IgD-negative memory B cell (primary cell): Measurements from ENCODE around the gene DUSP28. TPM values are rescaled to one million over a fixed set of nuclear protein-coding genes. Genes with fewer than 3 reads are reported as not detected.

Experiments
- H3K27ac Mint-ChIP-seq, 3 donors: one replicate each; pipeline ENCODE4 v1.8.0; 2020 to 2022; ENCODE audit warnings: mild to moderate bottlenecking in 3 of 3, mixed read lengths in 3 of 3, moderate library complexity in 1 of 3
- H3K27me3 Mint-ChIP-seq: one replicate; pipeline ENCODE4 v1.8.0; 2021; ENCODE audit warnings: mixed read lengths
- H3K36me3 Mint-ChIP-seq: one replicate; pipeline ENCODE4 v1.8.0; 2020; ENCODE audit warnings: mild to moderate bottlenecking, mixed read lengths
- H3K4me1 Mint-ChIP-seq, 3 donors: one replicate each; pipeline ENCODE4 v1.8.0; 2020 to 2022; ENCODE audit warnings: mixed read lengths in 3 of 3, mild to moderate bottlenecking in 1 of 3
- H3K4me3 Mint-ChIP-seq, 4 donors: one replicate each; pipeline ENCODE4 v1.8.0; 2020 to 2022; ENCODE audit warnings: mild to moderate bottlenecking in 4 of 4, mixed read lengths in 4 of 4, moderate library complexity in 3 of 4
- H3K9me3 Mint-ChIP-seq, 3 donors: one replicate each; pipeline ENCODE4 v1.8.0; 2020 to 2021; ENCODE audit warnings: mixed read lengths in 3 of 3, mild to moderate bottlenecking in 1 of 3
- polyA plus RNA-seq: library from polyadenylated mRNA; unstranded; fragments of 300-500 nt; fragmentation: Illumina TruSeq; gene quantifications from one replicate; pipeline ENCODE4 v1.2.3, GENCODE V29; 2021

Gene DUSP28
- polyA plus RNA-seq, 1 donor from 2014 or later = 23.4 TPM

- H3K27ac Mint-ChIP-seq = peak overlapping the region in 1 of 3 donors; percentile 82
- peaks cover 6 to 22% (median 10%) of the 10 kb centered on the region in 3 donors for H3K4me1 Mint-ChIP-seq
- H3K9me3 Mint-ChIP-seq = no peaks in the 10 kb centered on the region
- no peaks in the 10 kb centered on the region for H3K27me3 Mint-ChIP-seq
- H3K4me3 Mint-ChIP-seq = peak overlapping the region in 3 of 4 donors; percentile 42 to 64 (median 57)
- H3K36me3 Mint-ChIP-seq = no peaks in the 10 kb centered on the region
Observed at GRCh38 chr2:240571314-240571973, 11.3 kb downstream of the DUSP28 start.

- Mint-ChIP-seq H3K4me1 (peaks cover 5 to 17% (median 6%) of the 10 kb centered on the region in 3 donors), H3K27me3 (no peaks in the 10 kb centered on the region), H3K36me3 (no peaks in the 10 kb centered on the region), H3K9me3 (no peaks in the 10 kb centered on the region), H3K27ac (no peak overlapping the region), H3K4me3 (peak overlapping the region in 1 of 4 donors; percentile 57)
Observed at GRCh38 chr2:240572141-240573031, 12.2 kb downstream of the DUSP28 start.

- H3K27ac Mint-ChIP-seq = no peak overlapping the region
- no peak overlapping the region for H3K4me3 Mint-ChIP-seq
- no peaks in the 10 kb centered on the region for H3K36me3 Mint-ChIP-seq
- H3K9me3 Mint-ChIP-seq = no peaks in the 10 kb centered on the region
- H3K4me1 Mint-ChIP-seq = peaks cover 0 to 15% (median 2%) of the 10 kb centered on the region in 3 donors
- no peaks in the 10 kb centered on the region for H3K27me3 Mint-ChIP-seq
Observed at GRCh38 chr2:240573071-240573515, 12.9 kb downstream of the DUSP28 start.

- Mint-ChIP-seq H3K4me3 (no peak overlapping the region), H3K27me3 (no peaks in the 10 kb centered on the region), H3K4me1 (peaks cover 0 to 15% (median 2%) of the 10 kb centered on the region in 3 donors), H3K27ac (no peak overlapping the region), H3K9me3 (no peaks in the 10 kb centered on the region), H3K36me3 (no peaks in the 10 kb centered on the region)
Observed at GRCh38 chr2:240573516-240574385, 13.6 kb downstream of the DUSP28 start.

- Mint-ChIP-seq H3K36me3 (no peaks in the 10 kb centered on the region), H3K27ac (peak overlapping the region in 1 of 3 donors; percentile 77)
Observed at GRCh38 chr2:240574386-240575100, 14.4 kb downstream of the DUSP28 start.

GRCh38 chr2:240575101-240575965, 15.2 kb downstream of the DUSP28 start:
- peak overlapping the region in 2 of 3 donors; percentile 18 to 77 for H3K27ac Mint-ChIP-seq
- no peaks in the 10 kb centered on the region for H3K9me3 Mint-ChIP-seq
- H3K27me3 Mint-ChIP-seq = no peaks in the 10 kb centered on the region
- no peaks in the 10 kb centered on the region for H3K36me3 Mint-ChIP-seq
- peaks cover 10 to 20% (median 11%) of the 10 kb centered on the region in 3 donors for H3K4me1 Mint-ChIP-seq
- H3K4me3 Mint-ChIP-seq = no peak overlapping the region

More at GRCh38 chr2:240574386-240575100, 14.4 kb downstream of the DUSP28 start:
- Mint-ChIP-seq H3K27me3 (no peaks in the 10 kb centered on the region), H3K9me3 (no peaks in the 10 kb centered on the region), H3K4me3 (no peak overlapping the region), H3K4me1 (peaks cover 2 to 18% (median 4%) of the 10 kb centered on the region in 3 donors)

GRCh38 chr2:240576036-240576435, 15.9 kb downstream of the DUSP28 start:
- no peaks in the 10 kb centered on the region for H3K27me3 Mint-ChIP-seq
- H3K9me3 Mint-ChIP-seq = peaks cover 0 to 3% (median 0%) of the 10 kb centered on the region in 3 donors
- peak overlapping the region in 1 of 4 donors; percentile 17 for H3K4me3 Mint-ChIP-seq
- peaks cover 12 to 17% (median 13%) of the 10 kb centered on the region in 3 donors for H3K4me1 Mint-ChIP-seq
- peaks cover 3% of the 10 kb centered on the region for H3K36me3 Mint-ChIP-seq
- peak overlapping the region in 1 of 3 donors; percentile 18 for H3K27ac Mint-ChIP-seq

- Mint-ChIP-seq H3K27ac (peak overlapping the region in 1 of 3 donors; percentile 81), H3K27me3 (no peaks in the 10 kb centered on the region), H3K9me3 (peaks cover 0 to 3% (median 0%) of the 10 kb centered on the region in 3 donors), H3K36me3 (peaks cover 4% of the 10 kb centered on the region), H3K4me1 (peaks cover 10 to 14% (median 13%) of the 10 kb centered on the region in 3 donors), H3K4me3 (peak overlapping the region in 1 of 4 donors; percentile 17)
Observed at GRCh38 chr2:240576436-240577205, 16.5 kb downstream of the DUSP28 start.

GRCh38 chr2:240577281-240578109, 17.3 kb downstream of the DUSP28 start:
- peaks cover 0 to 3% (median 0%) of the 10 kb centered on the region in 3 donors for H3K9me3 Mint-ChIP-seq
- peaks cover 9% of the 10 kb centered on the region for H3K36me3 Mint-ChIP-seq
- no peak overlapping the region for H3K4me3 Mint-ChIP-seq
- H3K27ac Mint-ChIP-seq = no peak overlapping the region
- no peaks in the 10 kb centered on the region for H3K27me3 Mint-ChIP-seq
- peaks cover 12 to 18% (median 18%) of the 10 kb centered on the region in 3 donors for H3K4me1 Mint-ChIP-seq

GRCh38 chr2:240578110-240578450, 17.9 kb downstream of the DUSP28 start:
- Mint-ChIP-seq H3K9me3 (peaks cover 0 to 3% (median 0%) of the 10 kb centered on the region in 3 donors), H3K27me3 (no peaks in the 10 kb centered on the region)

GRCh38 chr2:240578488-240578887, 18.3 kb downstream of the DUSP28 start:
- H3K4me3 Mint-ChIP-seq = no peak overlapping the region
- H3K27ac Mint-ChIP-seq = peak overlapping the region in 1 of 3 donors; percentile 47
- H3K9me3 Mint-ChIP-seq = peaks cover 0 to 3% (median 0%) of the 10 kb centered on the region in 3 donors
- peaks cover 10% of the 10 kb centered on the region for H3K36me3 Mint-ChIP-seq
- no peaks in the 10 kb centered on the region for H3K27me3 Mint-ChIP-seq
- peaks cover 15 to 20% (median 20%) of the 10 kb centered on the region in 3 donors for H3K4me1 Mint-ChIP-seq

More at GRCh38 chr2:240578110-240578450, 17.9 kb downstream of the DUSP28 start:
- peaks cover 12 to 20% (median 18%) of the 10 kb centered on the region in 3 donors for H3K4me1 Mint-ChIP-seq
- no peak overlapping the region for H3K4me3 Mint-ChIP-seq
- H3K36me3 Mint-ChIP-seq = peaks cover 10% of the 10 kb centered on the region
- H3K27ac Mint-ChIP-seq = no peak overlapping the region
